GM12878 (cell line): Measurements from ENCODE around the gene PPP2R5C. TPM values are rescaled to one million over a fixed set of nuclear protein-coding genes. Genes with fewer than 3 reads are reported as not detected.

ENCODE experiments used
- ATAC-seq: fragments of 200-7000 bp; cut with Tn5 transposase; 3 replicates; pipeline ENCODE4 v1.9.1; 2020; ENCODE audit warnings: mild to moderate bottlenecking, moderate library complexity
- BruUV-seq: library from RNA; stranded (reverse); fragments of 400-500 nt; replicated peaks from 2 replicates; lab custom pipeline; 2021; lab: Mats Ljungman, UMichigan
- CTCF ChIA-PET: fragments of 300-600 bp; sonication (Branson Sonifier 250); formaldehyde crosslinking; extraction: SDS; loops from one replicate; lab custom pipeline; 2021; ENCODE audit warnings: inconsistent platforms; lab: Yijun Ruan, JAX
- POLR2A ChIA-PET: fragments of 350-600 bp; formaldehyde crosslinking; extraction: SDS; loops from one replicate; lab custom pipeline; 2021; ENCODE audit warnings: inconsistent platforms; lab: Charles Lee
- RAD21 ChIA-PET: fragments of 300-600 bp; sonication (Branson Sonifier 250); formaldehyde crosslinking; loops from one replicate; lab custom pipeline; 2023; ENCODE audit warnings: antibody characterized with exemption; ENCODE audit not compliant: unreplicated experiment; lab: Charles Lee
- SMC1A ChIA-PET: fragments of 300-600 bp; sonication (Branson Sonifier 250); formaldehyde crosslinking; loops from one replicate; lab custom pipeline; 2023; ENCODE audit not compliant: unreplicated experiment, uncharacterized antibody; lab: Charles Lee
- DNase-seq: peaks from one replicate; pipeline ENCODE4 v3.0.0-alpha.2; 2011; ENCODE audit warnings: low read depth, low spot score
- FAIRE-seq: peaks from 3 replicates; lab custom pipeline; 2011; peaks lifted over from hg19 to GRCh38; lab: Jason Lieb, UNC
- H2AFZ ChIP-seq: 2 replicates; pipeline ENCODE4 v1.6.0; 2011; ENCODE audit warnings: low read depth, low read length, control low read depth; ENCODE audit not compliant: control insufficient read depth
- H3K27ac ChIP-seq: 2 replicates; pipeline ENCODE4 v1.5.1; 2011; ENCODE audit warnings: control low read depth; ENCODE audit not compliant: control insufficient read depth, insufficient read depth
- H3K27me3 ChIP-seq, 2 experiments: replicated peaks in 1 of 2; 2 replicates each; pipeline versions ENCODE4 v1.6.0 to v1.6.1; 2011; ENCODE audit warnings: low read length in 1 of 2; ENCODE audit not compliant: control insufficient read depth in 2 of 2, insufficient read depth in 2 of 2
- H3K36me3 ChIP-seq, 2 experiments: 2 replicates each; pipeline ENCODE4 v1.5.1; 2011; ENCODE audit warnings: low read length in 1 of 2; ENCODE audit not compliant: control insufficient read depth in 2 of 2, insufficient read depth in 2 of 2
- H3K4me1 ChIP-seq: 2 replicates; pipeline ENCODE4 v1.6.1; 2011; ENCODE audit warnings: mild to moderate bottlenecking, low read length, moderate library complexity, mixed read lengths; ENCODE audit not compliant: control insufficient read depth, insufficient read depth
- H3K4me2 ChIP-seq: 2 replicates; pipeline ENCODE4 v1.6.0; 2011; ENCODE audit warnings: control low read depth; ENCODE audit not compliant: control insufficient read depth, insufficient read depth
- H3K4me3 ChIP-seq: fragments of 200-600 bp; sonication (generic); 2 replicates; pipeline ENCODE4 v1.5.1; 2016
- H3K79me2 ChIP-seq: 2 replicates; pipeline ENCODE4 v1.6.0; 2011; ENCODE audit warnings: low read length; ENCODE audit not compliant: control insufficient read depth, insufficient read depth
- H3K9ac ChIP-seq: 2 replicates; pipeline ENCODE4 v1.8.0; 2011; ENCODE audit warnings: low read length, control low read depth, mixed read lengths; ENCODE audit not compliant: control insufficient read depth, insufficient read depth
- H3K9me3 ChIP-seq: replicated peaks from 3 replicates; pipeline ENCODE4 v1.5.1; 2011; ENCODE audit warnings: mild to moderate bottlenecking, low read length; ENCODE audit not compliant: control insufficient read depth, insufficient read depth
- H4K20me1 ChIP-seq: 2 replicates; pipeline ENCODE4 v1.6.0; 2011; ENCODE audit not compliant: control insufficient read depth, insufficient read depth
- CBX5 ChIP-seq: sonication (generic); IDR thresholded peaks from 2 replicates; pipeline ENCODE4 v1.6.1; 2016; ENCODE audit warnings: low read depth, moderate library complexity, mild to moderate bottlenecking, inconsistent platforms
- CREB1 ChIP-seq: IDR thresholded peaks from 2 replicates; pipeline ENCODE4 v1.6.1; 2012; ENCODE audit warnings: low read depth, mild to moderate bottlenecking, inconsistent platforms
- CREM ChIP-seq: IDR thresholded peaks from 2 replicates; pipeline ENCODE4 v1.6.1; 2014; ENCODE audit warnings: antibody characterized with exemption, low read depth
- EGR1 ChIP-seq, 2 experiments: IDR thresholded peaks; 1 replicate in 1 of 2; 2 replicates in 1 of 2; pipeline ENCODE4 v1.6.1; 2011 to 2012; ENCODE audit warnings: low read depth in 2 of 2, low read length in 2 of 2, borderline replicate concordance in 1 of 2, mild to moderate bottlenecking in 1 of 2, moderate library complexity in 1 of 2
- ETV6 ChIP-seq, 2 experiments: fragments of 450-650 bp in 1 of 2; IDR thresholded peaks in 1 of 2; conservative IDR thresholded peaks in 1 of 2; 2 replicates each; pipeline ENCODE4 v1.6.1; 2014; ENCODE audit warnings: antibody characterized with exemption in 1 of 2, borderline replicate concordance in 1 of 2, low read depth in 1 of 2, mild to moderate bottlenecking in 1 of 2, moderate library complexity in 1 of 2
- HCFC1 ChIP-seq: fragments of 150-350 bp; IDR thresholded peaks from 2 replicates; pipeline ENCODE4 v1.6.1; 2014; ENCODE audit warnings: low read length
- IKZF1 ChIP-seq: fragments of 450-650 bp; conservative IDR thresholded peaks from 2 replicates; pipeline ENCODE4 v1.6.1; 2017; ENCODE audit warnings: antibody characterized with exemption, mild to moderate bottlenecking
- JUNB ChIP-seq: IDR thresholded peaks from 2 replicates; pipeline ENCODE4 v1.6.1; 2016; ENCODE audit warnings: antibody characterized with exemption, mild to moderate bottlenecking
- POLR2A ChIP-seq: IDR thresholded peaks from 2 replicates; pipeline ENCODE4 v1.6.1; 2011; ENCODE audit warnings: low read depth, mild to moderate bottlenecking, low read length
- WGBS: methylation state at CpG from one replicate; pipeline ENCODE4 v1.1.6; 2016; ENCODE audit warnings: low lambda C conversion rate; ENCODE audit not compliant: insufficient replicate concordance, insufficient coverage; ENCODE audit errors: missing lambda C conversion rate; 5-methylcytosine and 5-hydroxymethylcytosine counted together
- in situ Hi-C: fragments of 300-500 bp; cut with MboI; formaldehyde crosslinking; loops from 9 replicates; pipeline ENCODE4 v1.14.3; 2018; ENCODE audit warnings: mixed read lengths
- intact Hi-C: fragments of 100-400 bp; cut with micrococcal nuclease; formaldehyde crosslinking; loops from one replicate; pipeline ENCODE4 v1.14.2; 2022; ENCODE audit not compliant: unreplicated experiment
- polyA plus RNA-seq, 11 experiments: library from polyadenylated mRNA; depleted of rRNA in 4 of 11; unstranded in 6 of 11; stranded (reverse) in 5 of 11; fragments of >200 nt; fragmentation: Nextera tagmentation in 4 of 11; fragmentation: Illumina TruSeq in 1 of 11; extraction: Ambion mirVana in 4 of 11; extraction: Trizol in 1 of 11; gene quantifications; 1 replicate in 1 of 11; 2 replicates in 10 of 11; pipeline versions ENCODE4 v1.2.1 to v1.2.3, GENCODE V29; 2011 to 2016; ENCODE audit warnings: inconsistent platforms in 2 of 11, missing spikeins in 2 of 11, low read depth in 1 of 11
- total RNA-seq, 4 experiments: library from RNA; depleted of rRNA in 3 of 4; stranded (reverse); fragments of >200 nt in 3 of 4; fragmentation: Illumina TruSeq in 1 of 4; extraction: Trizol in 1 of 4; gene quantifications; 2 replicates each; pipeline versions ENCODE4 v1.2.1 to v1.2.3, GENCODE V29; 2013 to 2021
- TF ChIP-seq, protein P1 (sequence below): IDR thresholded peaks from 2 replicates; pipeline ENCODE4 v1.6.1; 2012; ENCODE audit warnings: improper control_type of control experiment, low read depth, low read length; ENCODE audit not compliant: insufficient replicate concordance

The PPP2R5C gene
- total and polyA plus RNA-seq, 10 of the 15 experiments (the other 5 are each of a cell fraction or from before 2014, with no cell fraction given): 106 to 199 (median 144) TPM

DNA sequence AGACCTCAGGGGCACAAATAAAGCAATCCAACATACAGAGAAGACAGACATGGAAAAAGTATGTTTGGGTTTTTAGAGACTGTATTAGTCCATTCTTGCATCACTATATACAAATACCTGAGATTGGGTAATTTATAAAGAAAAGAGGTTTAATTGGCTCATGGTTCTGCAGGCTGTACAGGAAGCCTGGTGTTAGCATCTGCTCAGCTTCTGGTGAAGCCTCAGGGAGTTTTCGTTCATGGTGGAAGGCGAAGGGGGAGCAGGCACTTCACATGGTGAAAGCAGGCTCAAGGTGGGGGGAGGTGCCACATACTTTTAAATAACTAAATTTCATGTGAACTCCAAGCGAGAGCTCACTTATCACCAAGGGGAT, 3.7 kb upstream of the PPP2R5C start:
- no peak for TF ChIP-seq CREM
- TF ChIP-seq JUNB: no peak
- no peak for TF ChIP-seq IKZF1
- TF ChIP-seq HCFC1: no peak
- no peak for TF ChIP-seq EGR1 (IDR thresholded peaks at IDR 0.05; ENCODE audit: borderline replicate concordance in 1 of 2, low read depth in 2 of 2, low read length in 2 of 2)
- TF ChIP-seq, all 136 proteins: peak for 0
- DNase-seq (no peak), FAIRE-seq (no peak), ATAC-seq (no peak)
- BruUV-seq: no TSS peak
- ChIA-PET SMC1A (no interaction called here), POLR2A (no interaction called here), CTCF (no interaction called here), RAD21 (no interaction called here)
- no peak overlapping the region for H3K4me3 ChIP-seq
- H3K9ac ChIP-seq: no peak overlapping the region
- no peak overlapping the region for H3K27ac ChIP-seq
- H3K9me3 ChIP-seq: 0 out of 3 replicates have a peak, but pooled peaks cover 2% of the 10 kb centered on the region
- intact Hi-C loops (no loop called here), in situ Hi-C loops (loop anchor here (25.0 kb wide), 1 partner anchor 554 kb away; the partner anchor contains the start of genes MOK and ZNF839)
- H3K36me3 ChIP-seq: no peaks in the 10 kb centered on the region
- WGBS: 48% methylated on average over 3 of the region's 3 CpGs
- no peaks in the 10 kb centered on the region for H4K20me1 ChIP-seq
- H3K4me1 ChIP-seq: no peaks in the 10 kb centered on the region
- no peaks in the 10 kb centered on the region for H3K79me2 ChIP-seq
- no peaks in the 10 kb centered on the region; a peak in 2 of 4 replicates for H3K27me3 ChIP-seq
- no peak overlapping the region for H2AFZ ChIP-seq
- H3K4me2 ChIP-seq: no peak overlapping the region

DNA sequence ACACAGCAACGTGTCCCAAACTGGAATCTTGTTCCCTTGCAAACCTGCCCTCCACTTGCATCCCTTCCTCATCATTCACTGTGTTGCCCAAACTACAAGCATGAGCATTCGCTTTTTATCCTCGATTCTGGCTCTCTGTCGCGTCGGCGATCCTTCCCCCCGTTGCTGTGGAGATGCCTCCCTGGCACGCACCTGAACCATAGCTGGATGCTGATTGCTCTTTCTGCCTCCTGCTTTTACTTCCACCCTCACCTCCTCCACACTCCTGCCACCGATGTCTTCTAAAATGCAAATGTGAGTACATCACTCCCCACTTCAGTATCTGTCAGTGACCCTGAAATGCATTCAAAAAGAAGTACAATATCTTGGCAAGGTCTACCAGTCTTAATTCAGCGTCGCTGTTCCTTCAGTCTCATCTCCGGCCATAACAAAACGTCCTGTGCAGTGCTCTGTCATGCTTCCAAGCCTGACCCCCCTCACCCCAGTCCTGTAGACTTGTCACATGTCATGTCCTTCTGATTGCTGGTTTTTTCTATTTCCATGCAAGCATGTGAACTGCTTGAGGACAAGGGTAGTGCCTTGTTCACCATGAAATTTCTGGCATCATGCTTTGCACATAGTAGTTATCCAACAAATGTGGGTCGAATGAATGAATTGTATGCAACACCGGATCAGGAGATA, 2.5 kb upstream of the PPP2R5C start:
- DNase-seq (no peak), ATAC-seq (no peak), FAIRE-seq (no peak)
- Histone ChIP-seq H3K4me2 (no peak overlapping the region), H2AFZ (no peak overlapping the region), H4K20me1 (no peaks in the 10 kb centered on the region), H3K36me3 (no peaks in the 10 kb centered on the region), H3K27ac (no peak overlapping the region), H3K9ac (no peak overlapping the region), H3K9me3 (no peaks in the 10 kb centered on the region), H3K79me2 (no peaks in the 10 kb centered on the region), H3K27me3 (no peaks in the 10 kb centered on the region; a peak in 2 of 4 replicates), H3K4me3 (no peak overlapping the region), H3K4me1 (no peaks in the 10 kb centered on the region)
- RAD21 ChIA-PET: no interaction called here
- intact Hi-C loops (no loop called here), in situ Hi-C loops (loop anchor here (25.0 kb wide), 1 partner anchor 553 kb away; the partner anchor contains the start of genes MOK and ZNF839)
- WGBS: 73% methylated on average over 16 of the region's 16 CpGs
- SMC1A ChIA-PET: interaction anchor here (0.6 to 1.3 kb wide), 2 partner anchors 12 to 85 kb away, joined by 4 to 5 read pairs; no protein-coding TSS in a partner anchor
- CTCF ChIA-PET: interaction anchor here (1.0 to 2.0 kb wide), 3 partner anchors 12 to 52 kb away, joined by 3 to 12 read pairs (median 7); no protein-coding TSS in a partner anchor
- BruUV-seq: no TSS peak
- TF ChIP-seq CREB1 (no peak), CBX5 (no peak), POLR2A (no peak), ETV6 (conservative IDR thresholded peaks at IDR 0.05 in 1 of 2, IDR thresholded peaks at IDR 0.05 in 1 of 2; ENCODE audit: borderline replicate concordance in 1 of 2, low read depth in 1 of 2) (no peak)
- TF ChIP-seq, protein P1, sequence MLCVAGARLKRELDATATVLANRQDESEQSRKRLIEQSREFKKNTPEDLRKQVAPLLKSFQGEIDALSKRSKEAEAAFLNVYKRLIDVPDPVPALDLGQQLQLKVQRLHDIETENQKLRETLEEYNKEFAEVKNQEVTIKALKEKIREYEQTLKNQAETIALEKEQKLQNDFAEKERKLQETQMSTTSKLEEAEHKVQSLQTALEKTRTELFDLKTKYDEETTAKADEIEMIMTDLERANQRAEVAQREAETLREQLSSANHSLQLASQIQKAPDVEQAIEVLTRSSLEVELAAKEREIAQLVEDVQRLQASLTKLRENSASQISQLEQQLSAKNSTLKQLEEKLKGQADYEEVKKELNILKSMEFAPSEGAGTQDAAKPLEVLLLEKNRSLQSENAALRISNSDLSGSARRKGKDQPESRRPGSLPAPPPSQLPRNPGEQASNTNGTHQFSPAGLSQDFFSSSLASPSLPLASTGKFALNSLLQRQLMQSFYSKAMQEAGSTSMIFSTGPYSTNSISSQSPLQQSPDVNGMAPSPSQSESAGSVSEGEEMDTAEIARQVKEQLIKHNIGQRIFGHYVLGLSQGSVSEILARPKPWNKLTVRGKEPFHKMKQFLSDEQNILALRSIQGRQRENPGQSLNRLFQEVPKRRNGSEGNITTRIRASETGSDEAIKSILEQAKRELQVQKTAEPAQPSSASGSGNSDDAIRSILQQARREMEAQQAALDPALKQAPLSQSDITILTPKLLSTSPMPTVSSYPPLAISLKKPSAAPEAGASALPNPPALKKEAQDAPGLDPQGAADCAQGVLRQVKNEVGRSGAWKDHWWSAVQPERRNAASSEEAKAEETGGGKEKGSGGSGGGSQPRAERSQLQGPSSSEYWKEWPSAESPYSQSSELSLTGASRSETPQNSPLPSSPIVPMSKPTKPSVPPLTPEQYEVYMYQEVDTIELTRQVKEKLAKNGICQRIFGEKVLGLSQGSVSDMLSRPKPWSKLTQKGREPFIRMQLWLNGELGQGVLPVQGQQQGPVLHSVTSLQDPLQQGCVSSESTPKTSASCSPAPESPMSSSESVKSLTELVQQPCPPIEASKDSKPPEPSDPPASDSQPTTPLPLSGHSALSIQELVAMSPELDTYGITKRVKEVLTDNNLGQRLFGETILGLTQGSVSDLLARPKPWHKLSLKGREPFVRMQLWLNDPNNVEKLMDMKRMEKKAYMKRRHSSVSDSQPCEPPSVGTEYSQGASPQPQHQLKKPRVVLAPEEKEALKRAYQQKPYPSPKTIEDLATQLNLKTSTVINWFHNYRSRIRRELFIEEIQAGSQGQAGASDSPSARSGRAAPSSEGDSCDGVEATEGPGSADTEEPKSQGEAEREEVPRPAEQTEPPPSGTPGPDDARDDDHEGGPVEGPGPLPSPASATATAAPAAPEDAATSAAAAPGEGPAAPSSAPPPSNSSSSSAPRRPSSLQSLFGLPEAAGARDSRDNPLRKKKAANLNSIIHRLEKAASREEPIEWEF: no peak
- POLR2A ChIA-PET: interaction anchor here (1.7 kb wide), 1 partner anchor 28 kb away, joined by 4 read pairs; no protein-coding TSS in a partner anchor
